ENCODE measurements around the gene SEC14L3. TPM values are rescaled to one million over a fixed set of nuclear protein-coding genes. Genes with fewer than 3 reads are reported as not detected.
A peak's percentile ranks its signal among the peaks of the same experiment; 100 is the strongest.

Gene SEC14L3
- total and polyA plus RNA-seq, 2 of the 13 experiments (the other 11 are each of a cell fraction or from before 2014, with no cell fraction given) = not detected

GRCh38 chr22:30426388-30427353 lies 45.1 kb downstream of the SEC14L3 start (continued):
- TF ChIP-seq TEAD2 (CRISPR knock-in tag; IDR thresholded peaks at IDR 0.05) (no peak), ZFAT (CRISPR knock-in tag; conservative IDR thresholded peaks at IDR 0.05) (no peak), HIC2 (CRISPR knock-in tag; IDR thresholded peaks at IDR 0.05; ENCODE audit: low read depth) (peak; percentile 62), SPEN (CRISPR knock-in tag; IDR thresholded peaks at IDR 0.05; ENCODE audit: low read depth) (no peak), MIXL1 (CRISPR knock-in tag; IDR thresholded peaks at IDR 0.05) (0 out of 2 replicates have a peak, but pooled peaks have one; percentile 19), GPN1 (CRISPR knock-in tag; IDR thresholded peaks at IDR 0.05; ENCODE audit: borderline replicate concordance) (no peak), GATAD2A (CRISPR knock-in tag; IDR thresholded peaks at IDR 0.05) (peak; percentile 42; the same call in 1 of the 2 replicates), TFAP4 (IDR thresholded peaks at IDR 0.05; ENCODE audit: borderline replicate concordance, low read depth) (no peak), NFE2 (CRISPR knock-in tag; IDR thresholded peaks at IDR 0.05) (no peak), NR2F6 (IDR thresholded peaks at IDR 0.05) (peak; percentile 34; the same call in 1 of the 2 replicates), NR2F6 (CRISPR knock-in tag; IDR thresholded peaks at IDR 0.05) (peak; percentile 47; the same call in 1 of the 2 replicates), SIX1 (CRISPR knock-in tag; IDR thresholded peaks at IDR 0.05; ENCODE audit: borderline replicate concordance) (no peak), SOX13 (IDR thresholded peaks at IDR 0.05) (no peak), SOX13 (CRISPR knock-in tag; conservative IDR thresholded peaks at IDR 0.05 in 1 of 2, IDR thresholded peaks at IDR 0.05 in 1 of 2) (peak in 1 of 2 experiments; percentile 9; a peak in 1 of 4 replicates), ZSCAN21 (CRISPR knock-in tag; IDR thresholded peaks at IDR 0.05; ENCODE audit: borderline replicate concordance) (no peak), FOXK2 (IDR thresholded peaks at IDR 0.05) (no peak), EED (CRISPR knock-in tag; IDR thresholded peaks at IDR 0.05) (no peak), KLF15 (CRISPR knock-in tag; IDR thresholded peaks at IDR 0.05; ENCODE audit: borderline replicate concordance) (no peak), ARID2 (CRISPR knock-in tag; IDR thresholded peaks at IDR 0.05; ENCODE audit: borderline replicate concordance) (no peak), THRA (CRISPR knock-in tag; IDR thresholded peaks at IDR 0.05; ENCODE audit: borderline replicate concordance) (peak; percentile 80; the same call in 1 of the 2 replicates), ATRX (CRISPR knock-in tag; IDR thresholded peaks at IDR 0.05; ENCODE audit: borderline replicate concordance) (no peak)

All from HepG2 (cell line).